HL-60 (cell line): ENCODE results near the gene SH3D19.
"Not testable (repeated sequence)": the region's sequence is repeated elsewhere in the genome, so short reads cannot be mapped to it uniquely, and the experiment has no call there.

ENCODE experiments used
- CTCF ChIP-seq: IDR thresholded peaks from one replicate; pipeline ENCODE4 v1.5.1; 2011; ENCODE audit warnings: low read length, control low read depth, inconsistent platforms; ENCODE audit not compliant: insufficient read depth
- GABPA ChIP-seq: IDR thresholded peaks from 2 replicates; pipeline ENCODE4 v1.6.1; 2012; ENCODE audit warnings: low read depth
- POLR2AphosphoS5 ChIP-seq: IDR thresholded peaks from 2 replicates; pipeline ENCODE4 v1.6.1; 2012; ENCODE audit warnings: low read depth
- REST ChIP-seq: IDR thresholded peaks from 2 replicates; pipeline ENCODE4 v1.6.1; 2012; ENCODE audit warnings: low read depth; ENCODE audit not compliant: insufficient replicate concordance

GRCh38 chr4:151136048-151136447, 189.4 kb downstream of the SH3D19 start:
- not testable (repeated sequence) for TF ChIP-seq CTCF, REST, GABPA, POLR2AphosphoS5
